ENCODE measurements around the gene TAF3. TPM values are rescaled to one million over a fixed set of nuclear protein-coding genes. Genes with fewer than 3 reads are reported as not detected.

Gene TAF3
- total RNA-seq, 1 donor from 2014 or later = 8.5 TPM

DNA sequence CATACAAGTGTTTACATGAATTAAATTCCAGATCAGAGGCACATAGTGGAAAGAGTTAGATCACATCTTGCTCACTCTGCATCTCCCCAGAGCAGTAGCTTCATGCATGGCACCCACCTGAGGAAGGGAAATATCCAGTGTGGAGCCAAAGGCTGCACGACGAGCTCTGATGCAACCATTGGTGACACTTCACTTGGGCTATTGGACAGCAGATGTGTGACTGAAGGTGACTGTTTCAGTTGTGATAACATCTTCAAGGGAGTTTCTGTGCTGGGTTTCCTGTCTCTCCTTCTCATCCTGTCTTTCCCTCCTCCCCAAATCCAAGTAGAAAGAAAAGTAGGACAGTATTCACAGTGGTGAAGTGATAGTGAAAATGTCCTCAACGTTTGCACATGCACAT, 115.0 kb downstream of the TAF3 start:
- Mint-ChIP-seq H3K27me3 (ENCODE audit: low read depth) (no peaks in the 10 kb centered on the region), H3K27ac (no peak overlapping the region), H3K36me3 (peaks cover 16% of the 10 kb centered on the region), H3K4me3 (no peak overlapping the region), H3K4me1 (peaks cover 8% of the 10 kb centered on the region), H3K9me3 (peaks cover 22% of the 10 kb centered on the region)
- TF ChIP-seq, protein P1, sequence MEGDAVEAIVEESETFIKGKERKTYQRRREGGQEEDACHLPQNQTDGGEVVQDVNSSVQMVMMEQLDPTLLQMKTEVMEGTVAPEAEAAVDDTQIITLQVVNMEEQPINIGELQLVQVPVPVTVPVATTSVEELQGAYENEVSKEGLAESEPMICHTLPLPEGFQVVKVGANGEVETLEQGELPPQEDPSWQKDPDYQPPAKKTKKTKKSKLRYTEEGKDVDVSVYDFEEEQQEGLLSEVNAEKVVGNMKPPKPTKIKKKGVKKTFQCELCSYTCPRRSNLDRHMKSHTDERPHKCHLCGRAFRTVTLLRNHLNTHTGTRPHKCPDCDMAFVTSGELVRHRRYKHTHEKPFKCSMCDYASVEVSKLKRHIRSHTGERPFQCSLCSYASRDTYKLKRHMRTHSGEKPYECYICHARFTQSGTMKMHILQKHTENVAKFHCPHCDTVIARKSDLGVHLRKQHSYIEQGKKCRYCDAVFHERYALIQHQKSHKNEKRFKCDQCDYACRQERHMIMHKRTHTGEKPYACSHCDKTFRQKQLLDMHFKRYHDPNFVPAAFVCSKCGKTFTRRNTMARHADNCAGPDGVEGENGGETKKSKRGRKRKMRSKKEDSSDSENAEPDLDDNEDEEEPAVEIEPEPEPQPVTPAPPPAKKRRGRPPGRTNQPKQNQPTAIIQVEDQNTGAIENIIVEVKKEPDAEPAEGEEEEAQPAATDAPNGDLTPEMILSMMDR (IDR thresholded peaks at IDR 0.05; ENCODE audit: unreplicated experiment) = no peak
- DNase-seq (ENCODE audit: low spot score in 2 of 2, unreplicated experiment in 2 of 2) = no peak

DNA sequence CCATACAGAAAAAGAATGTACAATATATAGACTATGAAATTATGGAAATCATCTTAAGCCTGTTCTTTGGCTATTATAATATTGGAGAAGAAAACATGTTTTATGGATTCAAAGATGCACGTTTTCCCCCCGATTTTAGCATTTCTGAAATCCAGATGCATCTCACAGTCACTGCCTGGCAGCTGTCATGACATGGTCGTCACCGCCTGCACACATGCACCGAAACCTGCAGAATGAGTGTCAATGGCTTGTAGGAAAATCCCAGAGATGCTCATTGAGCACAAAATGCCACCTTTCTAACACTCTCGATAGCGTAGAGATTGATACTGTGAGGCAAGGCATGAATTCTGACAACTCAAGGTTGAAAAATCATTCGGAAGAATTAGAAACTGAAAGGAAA, 115.5 kb downstream of the TAF3 start:
- H3K27me3 Mint-ChIP-seq (ENCODE audit: low read depth) = no peaks in the 10 kb centered on the region
- H3K4me3 Mint-ChIP-seq = no peak overlapping the region
- DNase-seq (ENCODE audit: low spot score in 2 of 2, unreplicated experiment in 2 of 2) = no peak
- no peak overlapping the region for H3K27ac Mint-ChIP-seq
- peaks cover 9% of the 10 kb centered on the region for H3K4me1 Mint-ChIP-seq
- peaks cover 27% of the 10 kb centered on the region for H3K9me3 Mint-ChIP-seq
- peaks cover 20% of the 10 kb centered on the region for H3K36me3 Mint-ChIP-seq
- TF ChIP-seq, protein P1 (IDR thresholded peaks at IDR 0.05; ENCODE audit: unreplicated experiment) = no peak

DNA sequence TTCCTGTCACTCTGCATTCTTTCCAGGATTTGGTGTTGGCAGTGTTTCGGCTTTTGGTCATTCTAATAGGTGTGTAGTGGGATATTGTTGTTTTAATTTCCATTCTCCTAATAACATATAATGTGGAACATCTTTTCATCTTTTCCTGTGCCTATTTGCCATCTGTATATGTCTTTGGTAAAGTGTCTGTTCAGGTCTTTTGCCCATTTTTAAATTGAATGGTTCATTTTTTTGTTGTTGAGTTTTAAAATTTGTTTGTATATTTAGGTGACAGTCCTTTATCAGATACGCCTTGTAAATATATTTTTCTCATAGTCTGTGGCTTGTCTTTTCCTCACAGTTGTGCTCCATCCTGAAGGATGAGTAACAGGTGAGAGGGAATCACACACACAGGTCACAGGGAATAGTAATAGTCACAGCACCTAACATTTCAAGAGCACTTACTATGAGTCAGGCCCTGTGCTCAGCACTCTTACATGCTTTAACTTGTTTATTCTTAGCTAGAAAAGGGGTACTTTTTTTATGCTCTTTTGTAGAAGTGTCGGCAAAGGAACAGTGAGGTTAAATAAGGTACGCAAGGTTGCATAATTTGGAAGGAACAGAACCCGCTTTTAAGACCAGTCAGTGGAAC, 119.1 kb downstream of the TAF3 start:
- Mint-ChIP-seq H3K27me3 (ENCODE audit: low read depth) (no peaks in the 10 kb centered on the region), H3K27ac (no peak overlapping the region), H3K4me3 (no peak overlapping the region), H3K4me1 (peaks cover 8% of the 10 kb centered on the region), H3K9me3 (peaks cover 38% of the 10 kb centered on the region), H3K36me3 (peaks cover 27% of the 10 kb centered on the region)
- DNase-seq (ENCODE audit: low spot score in 2 of 2, unreplicated experiment in 2 of 2) = no peak
- TF ChIP-seq, protein P1 (IDR thresholded peaks at IDR 0.05; ENCODE audit: unreplicated experiment) = no peak

DNA sequence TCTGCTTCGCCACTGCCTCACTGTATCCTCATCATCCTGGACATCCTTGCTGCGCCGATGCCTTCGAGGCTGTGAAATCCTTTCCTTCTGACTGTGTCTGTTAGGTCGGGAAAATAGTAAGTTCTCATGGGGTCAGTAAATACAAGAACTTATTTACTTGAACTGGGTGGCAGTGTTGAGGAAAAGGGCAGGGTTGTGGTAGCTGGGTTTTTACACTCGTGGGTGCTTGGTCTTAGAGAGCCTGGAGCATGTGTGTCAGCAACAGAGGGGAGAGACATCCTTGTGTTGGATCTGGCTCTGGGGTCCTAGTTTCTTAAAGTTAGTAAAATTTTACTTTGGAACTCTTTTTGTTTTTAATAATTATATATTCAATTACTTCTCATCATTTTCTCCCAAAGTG, 123.3 kb downstream of the TAF3 start:
- no peaks in the 10 kb centered on the region for H3K27me3 Mint-ChIP-seq (ENCODE audit: low read depth)
- peaks cover 25% of the 10 kb centered on the region for H3K36me3 Mint-ChIP-seq
- H3K4me3 Mint-ChIP-seq = no peak overlapping the region
- H3K27ac Mint-ChIP-seq = no peak overlapping the region
- no peak for DNase-seq (ENCODE audit: low spot score in 2 of 2, unreplicated experiment in 2 of 2)
- TF ChIP-seq, protein P1 (IDR thresholded peaks at IDR 0.05; ENCODE audit: unreplicated experiment) = no peak
- H3K9me3 Mint-ChIP-seq = peaks cover 31% of the 10 kb centered on the region
- H3K4me1 Mint-ChIP-seq = peaks cover 4% of the 10 kb centered on the region

DNA sequence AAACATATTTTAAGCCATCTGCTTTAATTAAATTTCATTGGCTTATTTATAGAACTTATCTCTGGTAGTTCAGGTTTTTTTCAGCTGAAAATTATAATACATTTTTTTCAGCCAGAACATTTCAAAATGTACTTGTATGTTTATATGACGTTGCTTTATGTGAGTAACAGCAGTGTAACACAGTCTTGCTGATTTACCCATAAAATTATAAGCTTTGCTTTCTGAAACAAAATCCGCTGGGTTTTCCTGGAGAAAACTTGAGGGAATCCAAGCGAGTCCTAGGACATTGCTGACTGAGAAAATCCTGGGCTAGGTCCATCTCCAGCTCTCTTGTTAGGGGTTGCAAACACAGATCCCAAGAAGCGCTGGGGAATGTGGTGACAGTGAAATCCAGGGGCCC, 124.0 kb downstream of the TAF3 start:
- no peak for DNase-seq (ENCODE audit: low spot score in 2 of 2, unreplicated experiment in 2 of 2)
- peaks cover 4% of the 10 kb centered on the region for H3K4me1 Mint-ChIP-seq
- H3K36me3 Mint-ChIP-seq = peaks cover 18% of the 10 kb centered on the region
- no peaks in the 10 kb centered on the region for H3K27me3 Mint-ChIP-seq (ENCODE audit: low read depth)
- H3K27ac Mint-ChIP-seq = no peak overlapping the region
- no peak overlapping the region for H3K4me3 Mint-ChIP-seq
- H3K9me3 Mint-ChIP-seq = peaks cover 23% of the 10 kb centered on the region
- TF ChIP-seq, protein P1 (IDR thresholded peaks at IDR 0.05; ENCODE audit: unreplicated experiment) = no peak

DNA sequence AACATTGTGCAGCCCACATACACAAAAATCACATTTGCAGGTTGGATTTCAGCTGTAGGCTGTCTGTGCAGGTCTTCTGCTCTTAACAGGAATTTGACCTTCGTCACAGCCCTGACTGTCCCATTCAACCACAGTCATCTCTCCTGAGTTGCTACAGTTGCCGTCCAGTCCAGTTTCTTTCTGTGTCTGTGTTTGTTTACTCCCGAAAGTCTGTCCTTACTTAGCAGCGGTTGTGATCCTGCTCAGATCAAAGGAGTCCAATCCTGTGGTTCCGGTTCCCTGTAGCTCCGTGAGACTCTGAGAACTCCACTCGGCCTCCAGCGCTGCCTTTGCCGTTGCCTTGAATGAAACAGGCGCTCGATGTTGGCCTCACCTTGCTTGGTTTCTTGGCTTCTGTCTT, 124.6 kb downstream of the TAF3 start:
- TF ChIP-seq, protein P1 (IDR thresholded peaks at IDR 0.05; ENCODE audit: unreplicated experiment) = no peak
- no peak for DNase-seq (ENCODE audit: low spot score in 2 of 2, unreplicated experiment in 2 of 2)
- Mint-ChIP-seq H3K4me1 (peaks cover 4% of the 10 kb centered on the region), H3K9me3 (peaks cover 19% of the 10 kb centered on the region), H3K27ac (no peak overlapping the region), H3K4me3 (no peak overlapping the region), H3K27me3 (ENCODE audit: low read depth) (no peaks in the 10 kb centered on the region), H3K36me3 (peaks cover 13% of the 10 kb centered on the region)

Data from mesothelial cell of epicardium (in vitro differentiated cells).